Kidney (tissue), 14 donors: ENCODE measurements around the gene MRPL55. TPM values are rescaled to one million over a fixed set of nuclear protein-coding genes. Genes with fewer than 3 reads are reported as not detected.
A peak's percentile ranks its signal among the peaks of the same experiment; 100 is the strongest.

Experiments used
- DNase-seq, 5 donors: peaks; one replicate each; pipeline ENCODE4 v3.0.0-alpha.2; 2013 to 2020
- FAIRE-seq: peaks from 2 replicates; lab custom pipeline; 2012; peaks lifted over from hg19 to GRCh38; lab: Jason Lieb, UNC
- H3K27ac ChIP-seq, 2 donors: one replicate each; pipeline ENCODE4 v1.7.0; 2013; ENCODE audit warnings: low read depth in 2 of 2, low read length in 2 of 2, inconsistent platforms in 1 of 2
- H3K27me3 ChIP-seq: one replicate; pipeline ENCODE4 v1.7.1; 2013; ENCODE audit warnings: low read length, inconsistent platforms; ENCODE audit not compliant: control insufficient read depth, insufficient read depth
- H3K36me3 ChIP-seq, 3 donors: one replicate each; pipeline versions ENCODE4 v1.7.0 to v1.7.1; 2013; ENCODE audit warnings: low read length in 3 of 3, control low read depth in 1 of 3, inconsistent platforms in 1 of 3; ENCODE audit not compliant: insufficient read depth in 3 of 3, control insufficient read depth in 2 of 3
- H3K4me1 ChIP-seq, 3 donors: one replicate each; pipeline versions ENCODE4 v1.7.0 to v1.7.1; 2013; ENCODE audit warnings: low read length in 3 of 3, inconsistent platforms in 1 of 3, low read depth in 1 of 3; ENCODE audit not compliant: control insufficient read depth in 2 of 3, insufficient read depth in 2 of 3
- H3K4me3 ChIP-seq, 3 donors: one replicate each; pipeline versions ENCODE4 v1.7.0 to v1.8.1; 2013; ENCODE audit warnings: low read length in 3 of 3, control low read depth in 1 of 3, inconsistent platforms in 1 of 3
- H3K9ac ChIP-seq, 3 donors: one replicate each; pipeline versions ENCODE4 v1.7.0 to v1.7.1; 2013; ENCODE audit warnings: low read length in 3 of 3, control low read depth in 1 of 3, inconsistent platforms in 1 of 3
- H3K9me3 ChIP-seq, 3 donors: one replicate each; pipeline versions ENCODE4 v1.7.0 to v1.7.1; 2013; ENCODE audit warnings: low read length in 3 of 3, control low read depth in 1 of 3, inconsistent platforms in 1 of 3; ENCODE audit not compliant: control insufficient read depth in 2 of 3, insufficient read depth in 1 of 3
- CTCF ChIP-seq: IDR thresholded peaks from 3 replicates; pipeline ENCODE4 v1.5.1; 2012; ENCODE audit warnings: mild to moderate bottlenecking, moderate library complexity, borderline replicate concordance; ENCODE audit not compliant: insufficient read depth; ENCODE audit errors: extremely low read depth
- intact Hi-C: fragments of 100-400 bp; cut with DNase I; formaldehyde crosslinking; loops from one replicate; pipeline ENCODE4 v1.11.1; 2022
- polyA plus RNA-seq: library from polyadenylated mRNA; stranded (reverse); fragments of 350-450 nt; fragmentation: Illumina TruSeq; extraction: RNeasy Lipid Tissue Mini Kit (QIAGEN cat#74804); gene quantifications from one replicate; pipeline ENCODE4 v1.2.3, GENCODE V29; 2014; ENCODE audit warnings: low read depth, low replicate concordance; ENCODE audit not compliant: insufficient read depth
- total RNA-seq: library from RNA; stranded (reverse); fragmentation: NEBNext Ultra II Directional; extraction: Animal tissue kit (Norgen Biotek cat#: 25700); gene quantifications from one replicate; pipeline ENCODE4 v1.2.1, GENCODE V29; 2021
- donor health status: control.
- donor health status: control.
- donor health status: control.
- donor health status: control.
- donor health status: control.
- donor health status: DM: yes; HTN: yes; CAD: no.
- donor health status: Normal renal cell carcinoma (clear cell type).

Gene MRPL55
- total and polyA plus RNA-seq, 2 donors from 2014 or later, result 37.8 to 141 TPM

DNA sequence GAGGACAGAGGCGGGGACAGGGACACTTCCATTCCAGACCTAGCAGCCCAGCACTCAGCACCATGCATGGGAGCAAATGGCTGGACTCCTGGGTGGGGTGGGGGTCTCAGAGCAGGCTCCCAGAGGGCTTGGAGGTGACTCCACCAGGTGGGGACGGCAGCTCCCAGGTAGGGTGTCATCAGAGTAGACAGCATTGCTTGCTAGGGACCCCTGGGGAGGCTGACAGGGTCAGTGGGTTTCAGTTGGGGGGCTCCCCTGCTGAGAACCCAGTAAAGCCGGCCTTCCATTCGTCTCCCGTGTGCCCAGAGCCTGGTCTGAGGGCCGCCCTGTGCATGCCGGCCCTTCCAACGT lies 35.9 kb upstream of the MRPL55 start:
- no peak for TF ChIP-seq CTCF
- DNase-seq (peak in 1 of 5 donors; percentile 33), FAIRE-seq (no peak)
- Histone ChIP-seq H3K9me3 (no peaks in the 10 kb centered on the region), H3K27me3 (no peaks in the 10 kb centered on the region), H3K27ac (no peak overlapping the region), H3K36me3 (peaks cover 0 to 13% (median 0%) of the 10 kb centered on the region in 3 donors), H3K4me1 (peaks cover 0 to 44% (median 25%) of the 10 kb centered on the region in 3 donors), H3K9ac (no peak overlapping the region), H3K4me3 (no peak overlapping the region)
- intact Hi-C loops, result no loop called here

DNA sequence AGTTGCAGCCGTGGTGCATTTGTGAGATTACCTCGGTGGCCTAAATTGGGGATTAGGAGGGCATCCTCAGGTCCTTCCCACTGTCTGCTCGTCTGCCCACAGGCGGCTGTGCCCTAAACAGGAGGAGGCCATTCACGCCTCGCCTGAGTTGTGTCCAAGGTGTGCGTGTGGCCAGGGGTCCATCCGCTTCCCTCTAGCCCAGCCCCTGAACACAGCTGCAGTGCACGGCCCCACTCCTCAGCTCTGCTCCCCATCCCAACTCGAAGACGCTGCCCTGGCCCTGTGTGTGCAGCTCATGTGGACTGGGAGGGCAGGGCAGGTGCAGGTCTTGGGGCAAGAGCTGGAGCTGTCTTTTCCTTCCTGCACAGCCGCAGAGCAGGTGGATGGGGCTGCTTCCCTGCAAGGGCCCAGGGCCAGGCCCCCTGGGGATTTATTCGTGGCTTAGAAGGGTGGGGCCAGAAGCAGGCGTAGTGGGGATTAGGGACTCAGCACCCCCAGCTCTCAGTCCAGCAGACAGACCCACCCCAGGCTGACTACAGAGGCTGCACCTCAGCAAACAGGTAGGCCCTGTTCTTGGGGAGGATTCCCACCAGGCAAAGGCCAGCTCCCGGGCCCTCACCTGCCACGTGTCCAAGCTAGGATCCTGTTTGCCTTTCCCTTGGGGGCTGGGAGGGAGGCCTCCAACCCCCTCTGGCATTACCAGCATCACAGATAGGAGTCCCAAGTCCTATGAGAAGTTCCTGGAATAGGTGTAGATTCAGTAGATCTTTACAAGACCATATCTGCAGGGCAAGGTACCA lies 35.3 kb upstream of the MRPL55 start:
- intact Hi-C loops, result no loop called here
- H3K9me3 ChIP-seq, result no peaks in the 10 kb centered on the region
- no peaks in the 10 kb centered on the region for H3K27me3 ChIP-seq
- H3K4me3 ChIP-seq, result no peak overlapping the region
- H3K4me1 ChIP-seq, result peaks cover 0 to 40% (median 25%) of the 10 kb centered on the region in 3 donors
- no peak overlapping the region for H3K27ac ChIP-seq
- TF ChIP-seq CTCF, result no peak
- peaks cover 0 to 13% (median 0%) of the 10 kb centered on the region in 3 donors for H3K36me3 ChIP-seq
- H3K9ac ChIP-seq, result no peak overlapping the region
- DNase-seq (peak in 2 of 5 donors; percentile 31 to 63), FAIRE-seq (no peak)

GRCh38 chr1:228143480-228144192 lies 34.5 kb upstream of the MRPL55 start:
- H3K36me3 ChIP-seq, result peaks cover 0 to 9% (median 0%) of the 10 kb centered on the region in 3 donors
- H3K4me3 ChIP-seq, result no peak overlapping the region
- DNase-seq (peak in 1 of 5 donors; percentile 61), FAIRE-seq (no peak)
- intact Hi-C loops, result no loop called here
- peaks cover 0 to 34% (median 20%) of the 10 kb centered on the region in 3 donors for H3K4me1 ChIP-seq
- H3K9ac ChIP-seq, result no peak overlapping the region
- no peaks in the 10 kb centered on the region for H3K9me3 ChIP-seq
- H3K27me3 ChIP-seq, result no peaks in the 10 kb centered on the region
- no peak overlapping the region for H3K27ac ChIP-seq
- TF ChIP-seq CTCF, result no peak
